DND-41 (cell line): ENCODE results near the gene MYH6.

Experiments used
- EZH2 ChIP-seq: IDR thresholded peaks from 3 replicates; pipeline ENCODE4 v1.6.1; 2012; ENCODE audit warnings: borderline replicate concordance, low read depth, mild to moderate bottlenecking, moderate library complexity, low read length, inconsistent platforms; ENCODE audit not compliant: severe bottlenecking
- TF ChIP-seq, protein P1 (sequence below): IDR thresholded peaks from 2 replicates; pipeline ENCODE4 v1.5.1; 2012; ENCODE audit warnings: borderline replicate concordance, low read length, moderate library complexity, mild to moderate bottlenecking; ENCODE audit not compliant: poor library complexity, severe bottlenecking; ENCODE audit errors: extremely low read depth

GRCh38 chr14:23432102-23432925, 24.2 kb upstream of the MYH6 start:
- TF ChIP-seq, protein P1, sequence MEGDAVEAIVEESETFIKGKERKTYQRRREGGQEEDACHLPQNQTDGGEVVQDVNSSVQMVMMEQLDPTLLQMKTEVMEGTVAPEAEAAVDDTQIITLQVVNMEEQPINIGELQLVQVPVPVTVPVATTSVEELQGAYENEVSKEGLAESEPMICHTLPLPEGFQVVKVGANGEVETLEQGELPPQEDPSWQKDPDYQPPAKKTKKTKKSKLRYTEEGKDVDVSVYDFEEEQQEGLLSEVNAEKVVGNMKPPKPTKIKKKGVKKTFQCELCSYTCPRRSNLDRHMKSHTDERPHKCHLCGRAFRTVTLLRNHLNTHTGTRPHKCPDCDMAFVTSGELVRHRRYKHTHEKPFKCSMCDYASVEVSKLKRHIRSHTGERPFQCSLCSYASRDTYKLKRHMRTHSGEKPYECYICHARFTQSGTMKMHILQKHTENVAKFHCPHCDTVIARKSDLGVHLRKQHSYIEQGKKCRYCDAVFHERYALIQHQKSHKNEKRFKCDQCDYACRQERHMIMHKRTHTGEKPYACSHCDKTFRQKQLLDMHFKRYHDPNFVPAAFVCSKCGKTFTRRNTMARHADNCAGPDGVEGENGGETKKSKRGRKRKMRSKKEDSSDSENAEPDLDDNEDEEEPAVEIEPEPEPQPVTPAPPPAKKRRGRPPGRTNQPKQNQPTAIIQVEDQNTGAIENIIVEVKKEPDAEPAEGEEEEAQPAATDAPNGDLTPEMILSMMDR: no peak
- no peak for TF ChIP-seq EZH2
